HepG2 (cell line): ENCODE results near the gene DAPK1. TPM values are rescaled to one million over a fixed set of nuclear protein-coding genes. Genes with fewer than 3 reads are reported as not detected.

Experiments
- AGO2 ChIP-seq: fragments of 200-400 bp; formaldehyde crosslinking; optimal IDR thresholded peaks from 2 replicates; pipeline ENCODE3; 2017; ENCODE audit warnings: mild to moderate bottlenecking, low read depth, low read length, moderate library complexity
- BRCA1 ChIP-seq: sonication (generic); formaldehyde crosslinking; IDR thresholded peaks from 2 replicates; pipeline ENCODE4 v1.4.0; 2020; ENCODE audit warnings: missing genetic modification reagents
- FOXM1 ChIP-seq: sonication (generic); formaldehyde crosslinking; IDR thresholded peaks from 2 replicates; pipeline ENCODE4 v1.5.0; 2020; ENCODE audit warnings: missing genetic modification reagents
- JDP2 ChIP-seq: sonication (generic); formaldehyde crosslinking; IDR thresholded peaks from 2 replicates; pipeline ENCODE4 v1.8.1; 2022; ENCODE audit warnings: missing genetic modification reagents, borderline replicate concordance
- KLF16 ChIP-seq, 2 experiments: sonication (generic) in 1 of 2; formaldehyde crosslinking in 1 of 2; IDR thresholded peaks; 2 replicates each; pipeline versions ENCODE4 v1.6.1 to v1.8.0; 2016 to 2023; ENCODE audit warnings: missing genetic modification reagents in 2 of 2, missing compliant biosample characterization in 1 of 2
- MIER2 ChIP-seq: IDR thresholded peaks from 2 replicates; pipeline ENCODE4 v1.6.1; 2016; ENCODE audit warnings: missing biosample characterization, missing genetic modification reagents
- SOX5 ChIP-seq: IDR thresholded peaks from 2 replicates; pipeline ENCODE4 v1.6.1; 2016; ENCODE audit warnings: borderline replicate concordance
- TCF7 ChIP-seq: sonication (generic); IDR thresholded peaks from 2 replicates; pipeline ENCODE4 v1.6.1; 2016; ENCODE audit warnings: antibody characterized with exemption, low read depth
- ZNF24 ChIP-seq: fragments of 450-650 bp; IDR thresholded peaks from 2 replicates; pipeline ENCODE4 v1.6.1; 2017; ENCODE audit warnings: antibody characterized with exemption, mild to moderate bottlenecking
- ZNF576 ChIP-seq: sonication (generic); formaldehyde crosslinking; IDR thresholded peaks from 2 replicates; pipeline ENCODE4 v1.4.0; 2020; ENCODE audit warnings: mild to moderate bottlenecking, missing genetic modification reagents
- ZSCAN31 ChIP-seq: sonication (generic); formaldehyde crosslinking; IDR thresholded peaks from 2 replicates; pipeline ENCODE4 v1.5.0; 2020; ENCODE audit warnings: low read depth, mild to moderate bottlenecking, missing genetic modification reagents
- polyA plus RNA-seq, 8 experiments: library from polyadenylated mRNA; depleted of rRNA in 3 of 8; stranded (reverse) in 7 of 8; unstranded in 1 of 8; fragments of >200 nt; fragmentation: Illumina TruSeq in 4 of 8; extraction: Trizol in 4 of 8; gene quantifications; 2 replicates each; pipeline versions ENCODE4 v1.2.1 to v1.2.3, GENCODE V29; 2011 to 2016; ENCODE audit warnings: low read depth in 4 of 8, missing spikeins in 1 of 8, mixed read lengths in 1 of 8; ENCODE audit not compliant: insufficient read depth in 1 of 8
- total RNA-seq, 5 experiments: library from RNA; depleted of rRNA; stranded (reverse); fragments of >200 nt; fragmentation: Illumina TruSeq; extraction: Trizol; gene quantifications; 2 replicates each; pipeline ENCODE4 v1.2.3, GENCODE V29; 2016; ENCODE audit warnings: low read depth in 1 of 5
- TF ChIP-seq, protein P1 (sequence below): sonication (generic); formaldehyde crosslinking; conservative IDR thresholded peaks from 2 replicates; pipeline ENCODE4 v1.4.0; 2020; ENCODE audit warnings: mild to moderate bottlenecking, missing genetic modification reagents, moderate library complexity
- TF ChIP-seq, protein P2 (sequence below): IDR thresholded peaks from 2 replicates; pipeline ENCODE4 v1.6.1; 2016
- TF ChIP-seq, protein P3 (sequence below): sonication (generic); formaldehyde crosslinking; IDR thresholded peaks from 2 replicates; pipeline ENCODE4 v1.4.0; 2020; ENCODE audit warnings: missing genetic modification reagents, low read depth, mild to moderate bottlenecking, borderline replicate concordance
- TF ChIP-seq, protein P4 (sequence below): sonication (generic); formaldehyde crosslinking; IDR thresholded peaks from 2 replicates; pipeline ENCODE4 v1.4.0; 2020; ENCODE audit warnings: mild to moderate bottlenecking, low read depth, missing genetic modification reagents
- TF ChIP-seq, protein P5 (sequence below): conservative IDR thresholded peaks from 2 replicates; pipeline ENCODE4 v1.6.1; 2018; ENCODE audit warnings: missing genetic modification reagents
- TF ChIP-seq, protein P6 (sequence below): sonication (generic); formaldehyde crosslinking; IDR thresholded peaks from 2 replicates; pipeline ENCODE4 v1.4.0; 2020; ENCODE audit warnings: mild to moderate bottlenecking, missing genetic modification reagents, borderline replicate concordance

The DAPK1 gene
- total and polyA plus RNA-seq, 2 of the 13 experiments (the other 11 are each of a cell fraction or from before 2014, with no cell fraction given) = 35.7 to 35.9 TPM

DNA sequence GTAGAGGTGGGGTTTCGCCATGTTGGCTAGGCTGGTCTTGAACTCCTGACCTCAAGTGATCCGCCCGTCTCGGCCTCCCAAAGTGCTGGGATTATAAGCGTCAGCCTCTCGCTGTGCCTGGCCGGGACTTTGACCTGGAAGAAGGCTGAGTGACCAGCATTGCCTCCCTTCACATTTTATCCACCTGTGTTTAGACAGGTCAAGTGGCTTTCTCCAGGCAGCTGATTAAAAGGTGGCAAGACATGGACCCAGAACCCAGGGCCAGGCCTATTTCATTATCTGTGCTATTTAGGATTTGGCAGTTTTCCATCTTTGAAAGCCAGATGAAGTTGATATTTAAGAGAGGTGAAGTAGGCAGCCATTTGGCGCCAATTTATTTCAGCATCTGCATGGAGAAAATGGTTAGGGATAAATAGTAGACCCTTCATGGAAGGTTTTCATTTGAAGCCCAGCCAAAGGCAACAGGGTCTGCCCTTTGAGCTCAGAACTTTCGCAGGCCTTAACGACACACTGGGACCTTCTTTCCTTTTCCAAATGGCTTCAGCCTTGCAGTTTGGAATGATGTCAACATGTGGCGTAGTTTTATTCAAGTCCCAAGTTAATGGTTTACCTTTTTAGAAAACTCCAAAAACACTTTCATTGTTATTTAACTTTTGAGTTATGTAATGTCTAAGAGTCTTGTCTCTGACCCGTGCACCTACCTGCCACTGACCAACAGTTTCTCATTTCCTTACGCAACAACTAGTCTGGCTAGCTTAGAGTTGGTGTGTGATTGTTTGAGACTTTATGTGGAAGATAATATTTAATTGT lies 8.4 kb downstream of the DAPK1 start (continued):
- TF ChIP-seq, protein P1, sequence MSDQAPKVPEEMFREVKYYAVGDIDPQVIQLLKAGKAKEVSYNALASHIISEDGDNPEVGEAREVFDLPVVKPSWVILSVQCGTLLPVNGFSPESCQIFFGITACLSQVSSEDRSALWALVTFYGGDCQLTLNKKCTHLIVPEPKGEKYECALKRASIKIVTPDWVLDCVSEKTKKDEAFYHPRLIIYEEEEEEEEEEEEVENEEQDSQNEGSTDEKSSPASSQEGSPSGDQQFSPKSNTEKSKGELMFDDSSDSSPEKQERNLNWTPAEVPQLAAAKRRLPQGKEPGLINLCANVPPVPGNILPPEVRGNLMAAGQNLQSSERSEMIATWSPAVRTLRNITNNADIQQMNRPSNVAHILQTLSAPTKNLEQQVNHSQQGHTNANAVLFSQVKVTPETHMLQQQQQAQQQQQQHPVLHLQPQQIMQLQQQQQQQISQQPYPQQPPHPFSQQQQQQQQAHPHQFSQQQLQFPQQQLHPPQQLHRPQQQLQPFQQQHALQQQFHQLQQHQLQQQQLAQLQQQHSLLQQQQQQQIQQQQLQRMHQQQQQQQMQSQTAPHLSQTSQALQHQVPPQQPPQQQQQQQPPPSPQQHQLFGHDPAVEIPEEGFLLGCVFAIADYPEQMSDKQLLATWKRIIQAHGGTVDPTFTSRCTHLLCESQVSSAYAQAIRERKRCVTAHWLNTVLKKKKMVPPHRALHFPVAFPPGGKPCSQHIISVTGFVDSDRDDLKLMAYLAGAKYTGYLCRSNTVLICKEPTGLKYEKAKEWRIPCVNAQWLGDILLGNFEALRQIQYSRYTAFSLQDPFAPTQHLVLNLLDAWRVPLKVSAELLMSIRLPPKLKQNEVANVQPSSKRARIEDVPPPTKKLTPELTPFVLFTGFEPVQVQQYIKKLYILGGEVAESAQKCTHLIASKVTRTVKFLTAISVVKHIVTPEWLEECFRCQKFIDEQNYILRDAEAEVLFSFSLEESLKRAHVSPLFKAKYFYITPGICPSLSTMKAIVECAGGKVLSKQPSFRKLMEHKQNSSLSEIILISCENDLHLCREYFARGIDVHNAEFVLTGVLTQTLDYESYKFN (CRISPR knock-in tag) = peak; percentile 78
- TF ChIP-seq, protein P2, sequence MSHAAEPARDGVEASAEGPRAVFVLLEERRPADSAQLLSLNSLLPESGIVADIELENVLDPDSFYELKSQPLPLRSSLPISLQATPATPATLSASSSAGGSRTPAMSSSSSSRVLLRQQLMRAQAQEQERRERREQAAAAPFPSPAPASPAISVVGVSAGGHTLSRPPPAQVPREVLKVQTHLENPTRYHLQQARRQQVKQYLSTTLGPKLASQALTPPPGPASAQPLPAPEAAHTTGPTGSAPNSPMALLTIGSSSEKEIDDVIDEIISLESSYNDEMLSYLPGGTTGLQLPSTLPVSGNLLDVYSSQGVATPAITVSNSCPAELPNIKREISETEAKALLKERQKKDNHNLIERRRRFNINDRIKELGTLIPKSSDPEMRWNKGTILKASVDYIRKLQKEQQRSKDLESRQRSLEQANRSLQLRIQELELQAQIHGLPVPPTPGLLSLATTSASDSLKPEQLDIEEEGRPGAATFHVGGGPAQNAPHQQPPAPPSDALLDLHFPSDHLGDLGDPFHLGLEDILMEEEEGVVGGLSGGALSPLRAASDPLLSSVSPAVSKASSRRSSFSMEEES (CRISPR knock-in tag) = peak; percentile 62; the same call in 1 of the 2 replicates
- TF ChIP-seq, protein P3, sequence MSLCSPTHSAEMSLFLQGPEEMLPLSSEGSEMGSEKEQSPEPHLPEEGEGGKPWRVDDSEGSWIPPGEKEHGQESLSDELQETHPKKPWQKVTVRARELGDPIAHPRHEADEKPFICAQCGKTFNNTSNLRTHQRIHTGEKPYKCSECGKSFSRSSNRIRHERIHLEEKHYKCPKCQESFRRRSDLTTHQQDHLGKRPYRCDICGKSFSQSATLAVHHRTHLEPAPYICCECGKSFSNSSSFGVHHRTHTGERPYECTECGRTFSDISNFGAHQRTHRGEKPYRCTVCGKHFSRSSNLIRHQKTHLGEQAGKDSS (CRISPR knock-in tag) = no peak
- 0 out of 2 replicates have a peak, but pooled peaks have one; percentile 40 for TF ChIP-seq TCF7
- TF ChIP-seq, protein P4, sequence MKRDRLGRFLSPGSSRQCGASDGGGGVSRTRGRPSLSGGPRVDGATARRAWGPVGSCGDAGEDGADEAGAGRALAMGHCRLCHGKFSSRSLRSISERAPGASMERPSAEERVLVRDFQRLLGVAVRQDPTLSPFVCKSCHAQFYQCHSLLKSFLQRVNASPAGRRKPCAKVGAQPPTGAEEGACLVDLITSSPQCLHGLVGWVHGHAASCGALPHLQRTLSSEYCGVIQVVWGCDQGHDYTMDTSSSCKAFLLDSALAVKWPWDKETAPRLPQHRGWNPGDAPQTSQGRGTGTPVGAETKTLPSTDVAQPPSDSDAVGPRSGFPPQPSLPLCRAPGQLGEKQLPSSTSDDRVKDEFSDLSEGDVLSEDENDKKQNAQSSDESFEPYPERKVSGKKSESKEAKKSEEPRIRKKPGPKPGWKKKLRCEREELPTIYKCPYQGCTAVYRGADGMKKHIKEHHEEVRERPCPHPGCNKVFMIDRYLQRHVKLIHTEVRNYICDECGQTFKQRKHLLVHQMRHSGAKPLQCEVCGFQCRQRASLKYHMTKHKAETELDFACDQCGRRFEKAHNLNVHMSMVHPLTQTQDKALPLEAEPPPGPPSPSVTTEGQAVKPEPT (CRISPR knock-in tag) = no peak
- no peak for TF ChIP-seq ZSCAN31 (CRISPR knock-in tag)
- no peak for TF ChIP-seq FOXM1 (CRISPR knock-in tag)
- peak; percentile 98 for TF ChIP-seq SOX5 (CRISPR knock-in tag)
- peak; percentile 80; the same call in 1 of the 2 replicates for TF ChIP-seq MIER2 (CRISPR knock-in tag)
- TF ChIP-seq, protein P5, sequence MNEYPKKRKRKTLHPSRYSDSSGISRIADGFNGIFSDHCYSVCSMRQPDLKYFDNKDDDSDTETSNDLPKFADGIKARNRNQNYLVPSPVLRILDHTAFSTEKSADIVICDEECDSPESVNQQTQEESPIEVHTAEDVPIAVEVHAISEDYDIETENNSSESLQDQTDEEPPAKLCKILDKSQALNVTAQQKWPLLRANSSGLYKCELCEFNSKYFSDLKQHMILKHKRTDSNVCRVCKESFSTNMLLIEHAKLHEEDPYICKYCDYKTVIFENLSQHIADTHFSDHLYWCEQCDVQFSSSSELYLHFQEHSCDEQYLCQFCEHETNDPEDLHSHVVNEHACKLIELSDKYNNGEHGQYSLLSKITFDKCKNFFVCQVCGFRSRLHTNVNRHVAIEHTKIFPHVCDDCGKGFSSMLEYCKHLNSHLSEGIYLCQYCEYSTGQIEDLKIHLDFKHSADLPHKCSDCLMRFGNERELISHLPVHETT (CRISPR knock-in tag) = no peak
- TF ChIP-seq JDP2 (CRISPR knock-in tag) = no peak
- no peak for TF ChIP-seq AGO2
- TF ChIP-seq, protein P6, sequence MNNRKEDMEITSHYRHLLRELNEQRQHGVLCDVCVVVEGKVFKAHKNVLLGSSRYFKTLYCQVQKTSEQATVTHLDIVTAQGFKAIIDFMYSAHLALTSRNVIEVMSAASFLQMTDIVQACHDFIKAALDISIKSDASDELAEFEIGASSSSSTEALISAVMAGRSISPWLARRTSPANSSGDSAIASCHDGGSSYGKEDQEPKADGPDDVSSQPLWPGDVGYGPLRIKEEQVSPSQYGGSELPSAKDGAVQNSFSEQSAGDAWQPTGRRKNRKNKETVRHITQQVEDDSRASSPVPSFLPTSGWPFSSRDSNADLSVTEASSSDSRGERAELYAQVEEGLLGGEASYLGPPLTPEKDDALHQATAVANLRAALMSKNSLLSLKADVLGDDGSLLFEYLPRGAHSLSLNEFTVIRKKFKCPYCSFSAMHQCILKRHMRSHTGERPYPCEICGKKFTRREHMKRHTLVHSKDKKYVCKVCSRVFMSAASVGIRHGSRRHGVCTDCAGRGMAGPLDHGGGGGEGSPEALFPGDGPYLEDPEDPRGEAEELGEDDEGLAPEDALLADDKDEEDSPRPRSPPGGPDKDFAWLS (CRISPR knock-in tag) = no peak
- 0 out of 2 replicates have a peak, but pooled peaks have one; percentile 23 for TF ChIP-seq BRCA1 (CRISPR knock-in tag)
- TF ChIP-seq ZNF24 = no peak
- peak in 1 of 2 experiments; percentile 59; a peak in 1 of 4 replicates for TF ChIP-seq KLF16 (CRISPR knock-in tag; IDR thresholded peaks at IDR 0.05)
- TF ChIP-seq ZNF576 (CRISPR knock-in tag) = no peak
